ENCODE results near the gene GABBR2.

The GABBR2 gene

GRCh38 chr9:98541684-98542230, 167.0 kb downstream of the GABBR2 start:
- no peak for DNase-seq (ENCODE audit: low read depth)

- no peak for DNase-seq (ENCODE audit: low read depth)
These were observed 168.3 kb downstream of the GABBR2 start for GRCh38 chr9:98540476-98540875.

GRCh38 chr9:98539954-98540353, 168.8 kb downstream of the GABBR2 start:
- no peak for DNase-seq (ENCODE audit: low read depth)

- DNase-seq (ENCODE audit: low read depth) = no peak
These were observed 170.1 kb downstream of the GABBR2 start for GRCh38 chr9:98538626-98539031.

GRCh38 chr9:98538203-98538602, 170.5 kb downstream of the GABBR2 start:
- no peak for DNase-seq (ENCODE audit: low read depth)

- no peak for DNase-seq (ENCODE audit: low read depth)
These were observed 172.1 kb downstream of the GABBR2 start for GRCh38 chr9:98536542-98537173.

- no peak for DNase-seq (ENCODE audit: low read depth)
These were observed 174.9 kb downstream of the GABBR2 start for GRCh38 chr9:98533866-98534265.

- no peak for DNase-seq (ENCODE audit: low read depth)
These were observed 175.6 kb downstream of the GABBR2 start for GRCh38 chr9:98533132-98533531.

- no peak for DNase-seq (ENCODE audit: low read depth)
These were observed 176.2 kb downstream of the GABBR2 start for GRCh38 chr9:98532574-98532973.

- DNase-seq (ENCODE audit: low read depth) = no peak
These were observed 176.6 kb downstream of the GABBR2 start for GRCh38 chr9:98532147-98532546.

- DNase-seq (ENCODE audit: low read depth) = no peak
These were observed 177.8 kb downstream of the GABBR2 start for GRCh38 chr9:98530806-98531386.

- DNase-seq (ENCODE audit: low read depth) = no peak
These were observed 178.5 kb downstream of the GABBR2 start for GRCh38 chr9:98530275-98530674.

GRCh38 chr9:98529841-98530240, 178.9 kb downstream of the GABBR2 start:
- no peak for DNase-seq (ENCODE audit: low read depth)

- DNase-seq (ENCODE audit: low read depth) = no peak
These were observed 185.4 kb downstream of the GABBR2 start for GRCh38 chr9:98523231-98523901.

GRCh38 chr9:98522487-98522886, 186.2 kb downstream of the GABBR2 start:
- no peak for DNase-seq (ENCODE audit: low read depth)

- no peak for DNase-seq (ENCODE audit: low read depth)
These were observed 187.6 kb downstream of the GABBR2 start for GRCh38 chr9:98521141-98521540.

GRCh38 chr9:98520221-98520960, 188.3 kb downstream of the GABBR2 start:
- DNase-seq (ENCODE audit: low read depth) = no peak

- no peak for DNase-seq (ENCODE audit: low read depth)
These were observed 189.1 kb downstream of the GABBR2 start for GRCh38 chr9:98519641-98520040.

GRCh38 chr9:98518556-98518955, 190.2 kb downstream of the GABBR2 start:
- no peak for DNase-seq (ENCODE audit: low read depth)

- DNase-seq (ENCODE audit: low read depth) = no peak
These were observed 191.0 kb downstream of the GABBR2 start for GRCh38 chr9:98517761-98518160.

- no peak for DNase-seq (ENCODE audit: low read depth)
These were observed 191.7 kb downstream of the GABBR2 start for GRCh38 chr9:98516897-98517503.

All from activated T-cell treated with anti-CD3 and anti-CD28 coated beads for 1 hour (primary cell).